SK-N-SH treated with all-trans-retinoic acid at 6 μM for 48 hours (cell line): ENCODE data around the gene TECTA.

Experiments used
- ATAC-seq: fragments of 200-7000 bp; cut with Tn5 transposase; 3 replicates; pipeline ENCODE4 v1.9.1; 2020; ENCODE audit warnings: mild to moderate bottlenecking, moderate library complexity
- ARNTL ChIP-seq: fragments of 450-650 bp; formaldehyde crosslinking; IDR thresholded peaks from 2 replicates; pipeline ENCODE4 v1.5.0; 2020; ENCODE audit warnings: low read depth, mild to moderate bottlenecking, moderate library complexity, borderline replicate concordance
- BACH2 ChIP-seq: fragments of 250-450 bp; sonication (Bioruptor Pico); IDR thresholded peaks from 2 replicates; pipeline ENCODE4 v1.9.0; 2021; ENCODE audit warnings: mild to moderate bottlenecking, borderline replicate concordance
- CSDC2 ChIP-seq: fragments of 250-450 bp; sonication (Bioruptor Pico); IDR thresholded peaks from 2 replicates; pipeline ENCODE4 v1.5.0; 2020; ENCODE audit warnings: mild to moderate bottlenecking, moderate library complexity
- GLIS3 ChIP-seq: fragments of 250-450 bp; sonication (Bioruptor Pico); IDR thresholded peaks from 2 replicates; pipeline ENCODE4 v1.5.0; 2020; ENCODE audit warnings: mild to moderate bottlenecking, moderate library complexity
- ISL1 ChIP-seq: fragments of 250-450 bp; sonication (Bioruptor Pico); IDR thresholded peaks from 2 replicates; pipeline ENCODE4 v2.1.2; 2022; ENCODE audit warnings: mild to moderate bottlenecking, moderate library complexity
- OSR1 ChIP-seq: fragments of 250-450 bp; sonication (Bioruptor Pico); IDR thresholded peaks from 2 replicates; pipeline ENCODE4 v1.8.0; 2022; ENCODE audit warnings: moderate library complexity, mild to moderate bottlenecking, inconsistent platforms
- PPARA ChIP-seq: fragments of 250-450 bp; sonication (Bioruptor Pico); IDR thresholded peaks from 2 replicates; pipeline ENCODE4 v1.5.0; 2020; ENCODE audit warnings: mild to moderate bottlenecking, borderline replicate concordance
- RARB ChIP-seq: fragments of 250-450 bp; sonication (Bioruptor Pico); IDR thresholded peaks from 2 replicates; pipeline ENCODE4 v1.8.0; 2021; ENCODE audit warnings: mild to moderate bottlenecking, moderate library complexity
- SNAI2 ChIP-seq: fragments of 250-450 bp; sonication (Bioruptor Pico); IDR thresholded peaks from 2 replicates; pipeline ENCODE4 v1.5.0; 2020; ENCODE audit warnings: mild to moderate bottlenecking, moderate library complexity
- TCF4 ChIP-seq: fragments of 250-450 bp; sonication (Bioruptor Pico); IDR thresholded peaks from 2 replicates; pipeline ENCODE4 v1.8.0; 2021; ENCODE audit warnings: mild to moderate bottlenecking, moderate library complexity, borderline replicate concordance
- TOX ChIP-seq: fragments of 250-450 bp; sonication (Bioruptor Pico); IDR thresholded peaks from 2 replicates; pipeline ENCODE4 v1.8.0; 2021; ENCODE audit warnings: mild to moderate bottlenecking, moderate library complexity, borderline replicate concordance
- ZC3H10 ChIP-seq: fragments of 250-450 bp; sonication (Bioruptor Pico); IDR thresholded peaks from 2 replicates; pipeline ENCODE4 v1.5.1; 2021; ENCODE audit warnings: mild to moderate bottlenecking, moderate library complexity
- ZFP3 ChIP-seq: fragments of 250-450 bp; sonication (Bioruptor Pico); IDR thresholded peaks from 2 replicates; pipeline ENCODE4 v1.5.0; 2020; ENCODE audit warnings: mild to moderate bottlenecking, moderate library complexity
- ZFP30 ChIP-seq: fragments of 450-650 bp; formaldehyde crosslinking; IDR thresholded peaks from 2 replicates; pipeline ENCODE4 v1.5.0; 2022; ENCODE audit warnings: mild to moderate bottlenecking, moderate library complexity
- ZNF565 ChIP-seq: fragments of 450-650 bp; formaldehyde crosslinking; conservative IDR thresholded peaks from 2 replicates; pipeline ENCODE4 v1.5.0; 2020; ENCODE audit warnings: low read depth, mild to moderate bottlenecking, moderate library complexity
- ZNF8 ChIP-seq: fragments of 450-650 bp; formaldehyde crosslinking; IDR thresholded peaks from 2 replicates; pipeline ENCODE4 v1.5.0; 2020; ENCODE audit warnings: mild to moderate bottlenecking, moderate library complexity
- TF ChIP-seq, protein P1 (sequence below): fragments of 250-450 bp; sonication (Bioruptor Pico); IDR thresholded peaks from 2 replicates; pipeline ENCODE4 v1.8.0; 2021; ENCODE audit warnings: low read depth, mild to moderate bottlenecking, moderate library complexity, borderline replicate concordance
- TF ChIP-seq, protein P2 (sequence below): fragments of 250-450 bp; sonication (Bioruptor Pico); IDR thresholded peaks from 2 replicates; pipeline ENCODE4 v1.5.1; 2021; ENCODE audit warnings: mild to moderate bottlenecking, moderate library complexity
- TF ChIP-seq, protein P3 (sequence below): fragments of 250-450 bp; sonication (Bioruptor Pico); IDR thresholded peaks from 2 replicates; pipeline ENCODE4 v1.5.1; 2020; ENCODE audit warnings: low read depth, mild to moderate bottlenecking, moderate library complexity
- TF ChIP-seq, protein P4 (sequence below): fragments of 250-450 bp; sonication (Bioruptor Pico); IDR thresholded peaks from 2 replicates; pipeline ENCODE4 v1.5.0; 2020; ENCODE audit warnings: mild to moderate bottlenecking, moderate library complexity
- TF ChIP-seq, protein P5 (sequence below): fragments of 250-450 bp; sonication (Bioruptor Pico); IDR thresholded peaks from 2 replicates; pipeline ENCODE4 v1.8.0; 2020; ENCODE audit warnings: mild to moderate bottlenecking, moderate library complexity, borderline replicate concordance

TECTA gene

DNA sequence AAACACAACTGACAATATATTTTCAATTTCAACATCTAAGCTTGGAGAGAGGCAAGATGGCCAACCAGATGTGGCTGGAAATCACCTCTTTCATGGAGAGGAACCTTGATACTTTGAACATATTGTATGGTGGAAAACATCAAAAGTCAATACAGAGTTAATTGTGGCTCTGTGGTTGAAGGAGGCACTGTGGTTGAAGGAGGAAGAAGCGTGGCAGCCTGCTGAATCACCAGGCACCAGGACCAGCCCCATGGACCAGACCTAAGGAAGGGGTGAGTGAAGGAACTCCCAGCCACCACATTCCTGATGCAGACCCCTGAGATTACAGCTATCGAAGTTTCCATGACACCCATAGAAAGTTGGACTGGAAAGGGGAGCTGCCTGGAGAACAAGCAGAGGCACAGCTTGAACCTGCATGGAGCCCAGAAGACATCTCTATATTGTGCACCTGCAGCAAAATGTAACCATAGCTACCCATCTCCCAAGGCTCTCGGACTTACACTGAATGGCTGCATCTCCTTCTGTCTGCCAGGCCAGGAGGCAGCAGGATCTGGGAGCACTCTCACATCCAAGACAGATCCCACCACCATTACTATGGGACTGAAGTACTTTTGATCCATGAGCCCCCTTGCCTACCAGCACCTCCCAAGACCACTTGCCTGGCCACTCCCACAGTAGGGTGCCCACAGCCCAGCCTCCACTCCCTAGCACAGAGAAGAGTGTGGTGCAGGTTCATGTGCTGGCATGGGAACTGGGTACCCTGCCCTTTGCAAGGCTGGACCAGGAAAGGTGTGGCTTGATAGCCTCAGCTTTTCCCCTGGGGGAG, 111.7 kb downstream of the TECTA start:
- ATAC-seq: no peak
- TF ChIP-seq SNAI2 (CRISPR knock-in tag) (no peak), CSDC2 (no peak), GLIS3 (CRISPR knock-in tag) (no peak), ARNTL (CRISPR knock-in tag) (no peak), ZFP30 (CRISPR knock-in tag) (no peak), PPARA (no peak), RARB (CRISPR knock-in tag) (no peak), ZFP3 (CRISPR knock-in tag) (no peak), ZNF565 (CRISPR knock-in tag) (no peak), BACH2 (no peak), TCF4 (no peak), ZNF8 (CRISPR knock-in tag) (no peak), ZC3H10 (no peak), ISL1 (CRISPR knock-in tag) (no peak), TOX (CRISPR knock-in tag) (no peak)
- TF ChIP-seq, protein P1, sequence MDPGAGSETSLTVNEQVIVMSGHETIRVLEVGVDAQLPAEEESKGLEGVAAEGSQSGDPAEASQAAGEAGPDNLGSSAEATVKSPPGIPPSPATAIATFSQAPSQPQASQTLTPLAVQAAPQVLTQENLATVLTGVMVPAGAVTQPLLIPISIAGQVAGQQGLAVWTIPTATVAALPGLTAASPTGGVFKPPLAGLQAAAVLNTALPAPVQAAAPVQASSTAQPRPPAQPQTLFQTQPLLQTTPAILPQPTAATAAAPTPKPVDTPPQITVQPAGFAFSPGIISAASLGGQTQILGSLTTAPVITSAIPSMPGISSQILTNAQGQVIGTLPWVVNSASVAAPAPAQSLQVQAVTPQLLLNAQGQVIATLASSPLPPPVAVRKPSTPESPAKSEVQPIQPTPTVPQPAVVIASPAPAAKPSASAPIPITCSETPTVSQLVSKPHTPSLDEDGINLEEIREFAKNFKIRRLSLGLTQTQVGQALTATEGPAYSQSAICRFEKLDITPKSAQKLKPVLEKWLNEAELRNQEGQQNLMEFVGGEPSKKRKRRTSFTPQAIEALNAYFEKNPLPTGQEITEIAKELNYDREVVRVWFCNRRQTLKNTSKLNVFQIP: no peak
- TF ChIP-seq, protein P2, sequence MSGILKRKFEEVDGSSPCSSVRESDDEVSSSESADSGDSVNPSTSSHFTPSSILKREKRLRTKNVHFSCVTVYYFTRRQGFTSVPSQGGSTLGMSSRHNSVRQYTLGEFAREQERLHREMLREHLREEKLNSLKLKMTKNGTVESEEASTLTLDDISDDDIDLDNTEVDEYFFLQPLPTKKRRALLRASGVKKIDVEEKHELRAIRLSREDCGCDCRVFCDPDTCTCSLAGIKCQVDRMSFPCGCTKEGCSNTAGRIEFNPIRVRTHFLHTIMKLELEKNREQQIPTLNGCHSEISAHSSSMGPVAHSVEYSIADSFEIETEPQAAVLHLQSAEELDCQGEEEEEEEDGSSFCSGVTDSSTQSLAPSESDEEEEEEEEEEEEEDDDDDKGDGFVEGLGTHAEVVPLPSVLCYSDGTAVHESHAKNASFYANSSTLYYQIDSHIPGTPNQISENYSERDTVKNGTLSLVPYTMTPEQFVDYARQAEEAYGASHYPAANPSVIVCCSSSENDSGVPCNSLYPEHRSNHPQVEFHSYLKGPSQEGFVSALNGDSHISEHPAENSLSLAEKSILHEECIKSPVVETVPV (CRISPR knock-in tag): no peak
- TF ChIP-seq, protein P3, sequence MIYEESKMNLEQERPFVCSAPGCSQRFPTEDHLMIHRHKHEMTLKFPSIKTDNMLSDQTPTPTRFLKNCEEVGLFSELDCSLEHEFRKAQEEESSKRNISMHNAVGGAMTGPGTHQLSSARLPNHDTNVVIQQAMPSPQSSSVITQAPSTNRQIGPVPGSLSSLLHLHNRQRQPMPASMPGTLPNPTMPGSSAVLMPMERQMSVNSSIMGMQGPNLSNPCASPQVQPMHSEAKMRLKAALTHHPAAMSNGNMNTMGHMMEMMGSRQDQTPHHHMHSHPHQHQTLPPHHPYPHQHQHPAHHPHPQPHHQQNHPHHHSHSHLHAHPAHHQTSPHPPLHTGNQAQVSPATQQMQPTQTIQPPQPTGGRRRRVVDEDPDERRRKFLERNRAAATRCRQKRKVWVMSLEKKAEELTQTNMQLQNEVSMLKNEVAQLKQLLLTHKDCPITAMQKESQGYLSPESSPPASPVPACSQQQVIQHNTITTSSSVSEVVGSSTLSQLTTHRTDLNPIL (CRISPR knock-in tag): no peak
- TF ChIP-seq, protein P4, sequence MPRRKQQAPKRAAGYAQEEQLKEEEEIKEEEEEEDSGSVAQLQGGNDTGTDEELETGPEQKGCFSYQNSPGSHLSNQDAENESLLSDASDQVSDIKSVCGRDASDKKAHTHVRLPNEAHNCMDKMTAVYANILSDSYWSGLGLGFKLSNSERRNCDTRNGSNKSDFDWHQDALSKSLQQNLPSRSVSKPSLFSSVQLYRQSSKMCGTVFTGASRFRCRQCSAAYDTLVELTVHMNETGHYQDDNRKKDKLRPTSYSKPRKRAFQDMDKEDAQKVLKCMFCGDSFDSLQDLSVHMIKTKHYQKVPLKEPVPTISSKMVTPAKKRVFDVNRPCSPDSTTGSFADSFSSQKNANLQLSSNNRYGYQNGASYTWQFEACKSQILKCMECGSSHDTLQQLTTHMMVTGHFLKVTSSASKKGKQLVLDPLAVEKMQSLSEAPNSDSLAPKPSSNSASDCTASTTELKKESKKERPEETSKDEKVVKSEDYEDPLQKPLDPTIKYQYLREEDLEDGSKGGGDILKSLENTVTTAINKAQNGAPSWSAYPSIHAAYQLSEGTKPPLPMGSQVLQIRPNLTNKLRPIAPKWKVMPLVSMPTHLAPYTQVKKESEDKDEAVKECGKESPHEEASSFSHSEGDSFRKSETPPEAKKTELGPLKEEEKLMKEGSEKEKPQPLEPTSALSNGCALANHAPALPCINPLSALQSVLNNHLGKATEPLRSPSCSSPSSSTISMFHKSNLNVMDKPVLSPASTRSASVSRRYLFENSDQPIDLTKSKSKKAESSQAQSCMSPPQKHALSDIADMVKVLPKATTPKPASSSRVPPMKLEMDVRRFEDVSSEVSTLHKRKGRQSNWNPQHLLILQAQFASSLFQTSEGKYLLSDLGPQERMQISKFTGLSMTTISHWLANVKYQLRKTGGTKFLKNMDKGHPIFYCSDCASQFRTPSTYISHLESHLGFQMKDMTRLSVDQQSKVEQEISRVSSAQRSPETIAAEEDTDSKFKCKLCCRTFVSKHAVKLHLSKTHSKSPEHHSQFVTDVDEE (CRISPR knock-in tag): no peak
- TF ChIP-seq, protein P5, sequence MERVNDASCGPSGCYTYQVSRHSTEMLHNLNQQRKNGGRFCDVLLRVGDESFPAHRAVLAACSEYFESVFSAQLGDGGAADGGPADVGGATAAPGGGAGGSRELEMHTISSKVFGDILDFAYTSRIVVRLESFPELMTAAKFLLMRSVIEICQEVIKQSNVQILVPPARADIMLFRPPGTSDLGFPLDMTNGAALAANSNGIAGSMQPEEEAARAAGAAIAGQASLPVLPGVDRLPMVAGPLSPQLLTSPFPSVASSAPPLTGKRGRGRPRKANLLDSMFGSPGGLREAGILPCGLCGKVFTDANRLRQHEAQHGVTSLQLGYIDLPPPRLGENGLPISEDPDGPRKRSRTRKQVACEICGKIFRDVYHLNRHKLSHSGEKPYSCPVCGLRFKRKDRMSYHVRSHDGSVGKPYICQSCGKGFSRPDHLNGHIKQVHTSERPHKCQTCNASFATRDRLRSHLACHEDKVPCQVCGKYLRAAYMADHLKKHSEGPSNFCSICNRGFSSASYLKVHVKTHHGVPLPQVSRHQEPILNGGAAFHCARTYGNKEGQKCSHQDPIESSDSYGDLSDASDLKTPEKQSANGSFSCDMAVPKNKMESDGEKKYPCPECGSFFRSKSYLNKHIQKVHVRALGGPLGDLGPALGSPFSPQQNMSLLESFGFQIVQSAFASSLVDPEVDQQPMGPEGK: no peak

DNA sequence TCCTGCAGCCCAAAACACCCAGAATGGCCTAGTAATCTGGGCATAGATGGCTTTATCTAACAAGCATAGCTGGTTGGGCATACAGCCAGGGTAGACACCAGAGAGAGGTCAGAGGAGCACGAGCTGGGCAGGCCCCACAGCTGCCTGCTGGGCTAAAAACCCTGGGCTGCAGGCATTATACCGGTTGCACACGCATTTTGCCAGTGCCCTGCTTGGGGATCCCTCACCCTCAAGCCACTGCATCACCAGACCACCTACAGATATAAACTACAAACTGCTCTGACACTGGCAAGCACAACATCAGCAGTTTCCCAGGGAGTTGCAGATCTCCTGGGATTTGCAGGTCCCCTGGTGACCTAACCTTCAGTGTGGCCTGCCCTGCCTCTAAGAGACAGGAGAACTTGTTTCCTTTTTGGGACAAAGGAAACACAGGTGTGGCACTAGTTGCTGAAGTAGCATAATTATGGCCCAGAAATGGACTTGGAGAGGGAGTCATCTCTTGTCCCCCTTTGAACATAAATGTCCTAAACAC, 112.4 kb downstream of the TECTA start:
- TF ChIP-seq ZFP30 (CRISPR knock-in tag) (no peak), SNAI2 (CRISPR knock-in tag) (no peak)
- TF ChIP-seq, all 23 proteins: peak for 0

DNA sequence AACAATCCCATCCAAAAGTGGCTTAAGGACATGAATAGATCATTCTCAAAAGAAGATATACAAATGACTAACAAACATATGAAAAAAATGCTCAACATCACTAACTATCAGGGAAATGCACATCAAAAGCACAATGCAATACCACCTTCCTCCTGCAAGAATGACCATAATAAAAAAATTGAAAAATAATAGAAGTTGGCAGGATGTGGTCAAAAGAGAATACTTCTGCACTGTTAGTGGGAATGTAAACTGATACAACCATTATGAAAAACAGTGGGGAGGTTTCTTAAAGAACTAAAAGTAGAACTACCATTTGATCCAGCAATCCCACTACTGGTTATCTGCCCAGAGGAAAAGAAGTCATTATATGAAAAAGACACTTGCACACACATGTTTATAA, 113.8 kb downstream of the TECTA start:
- TF ChIP-seq, protein P2 (CRISPR knock-in tag): no peak
- TF ChIP-seq BACH2 (no peak), OSR1 (CRISPR knock-in tag) (no peak), PPARA (no peak), ZC3H10 (no peak), ZNF565 (CRISPR knock-in tag) (no peak), SNAI2 (CRISPR knock-in tag) (no peak)
- TF ChIP-seq, all 23 proteins: peak for 0
- no peak for ATAC-seq

More for the DNA sequence above, 112.4 kb downstream of the TECTA start:
- no peak for ATAC-seq
